Forelimb muscle (tissue), 1 donor: ENCODE data around the gene FAM83F. TPM values are rescaled to one million over a fixed set of nuclear protein-coding genes. Genes with fewer than 3 reads are reported as not detected.

Source experiments
- DNase-seq: peaks from one replicate; pipeline ENCODE4 v3.0.0-alpha.2; 2013; ENCODE audit warnings: low read depth
- polyA plus RNA-seq: library from polyadenylated mRNA; unstranded; fragments of 120-200 nt; gene quantifications from one replicate; pipeline ENCODE4 v1.2.1, GENCODE V29; 2013; ENCODE audit not compliant: insufficient read length

Gene FAM83F
- polyA plus RNA-seq, 1 donor = 0.09 TPM

GRCh38 chr22:40058265-40058664 lies 63.5 kb downstream of the FAM83F start:
- DNase-seq = no peak

GRCh38 chr22:40065981-40066380 lies 71.2 kb downstream of the FAM83F start:
- no peak for DNase-seq

- DNase-seq = no peak
Observed at GRCh38 chr22:40067639-40068038, 72.9 kb downstream of the FAM83F start.

GRCh38 chr22:40070701-40071100 lies 75.9 kb downstream of the FAM83F start:
- DNase-seq = no peak

- DNase-seq = no peak
Observed at GRCh38 chr22:40071720-40072119, 77.0 kb downstream of the FAM83F start.

- DNase-seq = no peak
Observed at GRCh38 chr22:40076702-40077645, 82.2 kb downstream of the FAM83F start.

- DNase-seq = no peak
Observed at GRCh38 chr22:40077646-40078016, 82.9 kb downstream of the FAM83F start.

- DNase-seq = no peak
Observed at GRCh38 chr22:40081662-40082061, 86.9 kb downstream of the FAM83F start.

GRCh38 chr22:40082184-40082583 lies 87.4 kb downstream of the FAM83F start:
- DNase-seq = no peak

GRCh38 chr22:40083794-40084193 lies 89.0 kb downstream of the FAM83F start:
- DNase-seq = no peak

- DNase-seq = no peak
Observed at GRCh38 chr22:40084246-40084645, 89.5 kb downstream of the FAM83F start.

GRCh38 chr22:40088818-40089217 lies 94.1 kb downstream of the FAM83F start:
- DNase-seq = no peak

Other genes starting within 250 kb of the FAM83F start
- not detected for gene ENTHD1, start 101.2 kb upstream of the FAM83F start, polyA plus RNA-seq
- gene GRAP2, start 93.9 kb upstream of the FAM83F start, polyA plus RNA-seq = 0.61 TPM
- gene TMA7B, start 34.6 kb upstream of the FAM83F start, polyA plus RNA-seq = 0.10 TPM
- 9.4 TPM for gene TNRC6B, start 183.0 kb downstream of the FAM83F start, polyA plus RNA-seq